K562 (cell line): Measurements from ENCODE around the gene CTF1. TPM values are rescaled to one million over a fixed set of nuclear protein-coding genes. Genes with fewer than 3 reads are reported as not detected.

Source experiments
- BMI1 ChIP-seq: fragments of 150-350 bp; IDR thresholded peaks from 2 replicates; pipeline ENCODE4 v1.6.1; 2014; ENCODE audit warnings: low read length
- CCAR2 ChIP-seq: fragments of 200-400 bp; formaldehyde crosslinking; IDR thresholded peaks from 2 replicates; pipeline ENCODE4 v1.6.1; 2017; ENCODE audit warnings: mild to moderate bottlenecking, low read depth, low read length
- HDGF ChIP-seq: fragments of 450-650 bp; IDR thresholded peaks from 2 replicates; pipeline ENCODE4 v1.6.1; 2016
- KDM5B ChIP-seq: fragments of 200-600 bp; sonication (generic); IDR thresholded peaks from 2 replicates; pipeline ENCODE4 v1.6.1; 2012; ENCODE audit warnings: low read depth, mild to moderate bottlenecking, moderate library complexity, low read length, control low read depth, inconsistent platforms; ENCODE audit not compliant: insufficient replicate concordance
- MEF2A ChIP-seq: IDR thresholded peaks from 2 replicates; pipeline ENCODE4 v1.6.1; 2011; ENCODE audit warnings: low read depth, mild to moderate bottlenecking, low read length, moderate library complexity; ENCODE audit not compliant: control insufficient read depth
- MEF2D ChIP-seq: conservative IDR thresholded peaks from 2 replicates; pipeline ENCODE4 v1.6.1; 2016; ENCODE audit warnings: low read depth, missing genetic modification characterization, missing compliant biosample characterization
- SAFB2 ChIP-seq: fragments of 200-400 bp; formaldehyde crosslinking; IDR thresholded peaks from 2 replicates; pipeline ENCODE4 v1.6.1; 2018; ENCODE audit warnings: borderline replicate concordance, low read length, low read depth, moderate library complexity; ENCODE audit not compliant: severe bottlenecking
- SREBF2 ChIP-seq: sonication (generic); formaldehyde crosslinking; IDR thresholded peaks from 2 replicates; pipeline ENCODE4 v1.4.0; 2020; ENCODE audit warnings: mild to moderate bottlenecking, missing genetic modification reagents
- TAL1 ChIP-seq: fragments of 450-650 bp; IDR thresholded peaks from 2 replicates; pipeline ENCODE4 v1.6.1; 2016; ENCODE audit warnings: mild to moderate bottlenecking
- TSC22D4 ChIP-seq: fragments of 450-650 bp; IDR thresholded peaks from 2 replicates; pipeline ENCODE4 v1.6.1; 2016; ENCODE audit warnings: missing genetic modification characterization, missing biosample characterization, control low read depth
- ZBTB17 ChIP-seq: fragments of 450-650 bp; formaldehyde crosslinking; IDR thresholded peaks from 2 replicates; pipeline ENCODE4 v1.4.0; 2020; ENCODE audit warnings: mild to moderate bottlenecking
- ZHX1 ChIP-seq: fragments of 150-350 bp; conservative IDR thresholded peaks from 2 replicates; pipeline ENCODE4 v1.6.1; 2014; ENCODE audit warnings: low read length
- ZNF280B ChIP-seq: fragments of 250-450 bp; sonication (Bioruptor Pico); IDR thresholded peaks from 2 replicates; pipeline ENCODE4 v1.5.1; 2021; ENCODE audit warnings: mild to moderate bottlenecking
- ZNF589 ChIP-seq: fragments of 200-800 bp; sonication (Bioruptor generic); IDR thresholded peaks from 2 replicates; pipeline ENCODE4 v1.6.1; 2016; ENCODE audit warnings: low read depth, missing genetic modification characterization, missing compliant biosample characterization
- polyA plus RNA-seq, 8 experiments: library from polyadenylated mRNA; depleted of rRNA in 4 of 8; stranded (reverse) in 5 of 8; unstranded in 3 of 8; fragments of >200 nt; fragmentation: Nextera tagmentation in 2 of 8; fragmentation: Illumina TruSeq in 1 of 8; extraction: Ambion mirVana in 2 of 8; extraction: Trizol in 1 of 8; gene quantifications; 2 replicates each; pipeline versions ENCODE4 v1.2.1 to v1.2.3, GENCODE V29; 2011 to 2014; ENCODE audit warnings: inconsistent platforms in 1 of 8, missing spikeins in 1 of 8
- total RNA-seq, 7 experiments: library from RNA; depleted of rRNA in 6 of 7; stranded (reverse); fragments of >200 nt in 6 of 7; fragmentation: Illumina TruSeq in 2 of 7; extraction: Trizol in 2 of 7; gene quantifications; 2 replicates each; pipeline versions ENCODE4 v1.2.1 to v1.2.3, GENCODE V29; 2011 to 2021; ENCODE audit warnings: low replicate concordance in 1 of 7
- TF ChIP-seq, protein P1 (sequence below): fragments of 250-450 bp; sonication (Bioruptor Pico); IDR thresholded peaks from 2 replicates; pipeline ENCODE4 v1.8.0; 2022; ENCODE audit warnings: moderate library complexity, mild to moderate bottlenecking, inconsistent platforms
- TF ChIP-seq, protein P2 (sequence below): sonication (generic); formaldehyde crosslinking; IDR thresholded peaks from 2 replicates; pipeline ENCODE4 v1.8.0; 2022; ENCODE audit warnings: mild to moderate bottlenecking, missing genetic modification reagents, borderline replicate concordance
- TF ChIP-seq, protein P3 (sequence below): fragments of 200-800 bp; sonication (Bioruptor generic); IDR thresholded peaks from 2 replicates; pipeline ENCODE4 v1.6.1; 2017; ENCODE audit warnings: missing genetic modification characterization, missing compliant biosample characterization

Gene CTF1
- total and polyA plus RNA-seq, 9 of the 15 experiments (the other 6 are each of a cell fraction or from before 2014, with no cell fraction given): 0.24 to 2.5 (median 0.44) TPM

GRCh38 chr16:30902029-30902972 lies 5.9 kb downstream of the CTF1 start (continued):
- TF ChIP-seq ZHX1 (no peak), SREBF2 (CRISPR knock-in tag) (no peak), ZNF589 (CRISPR knock-in tag) (peak; percentile 43; the same call in 1 of the 2 replicates), SAFB2 (no peak), MEF2A (0 out of 2 replicates have a peak, but pooled peaks have one; percentile 4), TSC22D4 (no peak), MEF2D (0 out of 2 replicates have a peak, but pooled peaks have one; percentile 1), ZNF280B (CRISPR knock-in tag) (no peak), TAL1 (no peak), ZBTB17 (CRISPR knock-in tag) (no peak), KDM5B (peak; percentile 40), BMI1 (no peak), CCAR2 (no peak), HDGF (0 out of 2 replicates have a peak, but pooled peaks have one; percentile 69)
- TF ChIP-seq, protein P1, sequence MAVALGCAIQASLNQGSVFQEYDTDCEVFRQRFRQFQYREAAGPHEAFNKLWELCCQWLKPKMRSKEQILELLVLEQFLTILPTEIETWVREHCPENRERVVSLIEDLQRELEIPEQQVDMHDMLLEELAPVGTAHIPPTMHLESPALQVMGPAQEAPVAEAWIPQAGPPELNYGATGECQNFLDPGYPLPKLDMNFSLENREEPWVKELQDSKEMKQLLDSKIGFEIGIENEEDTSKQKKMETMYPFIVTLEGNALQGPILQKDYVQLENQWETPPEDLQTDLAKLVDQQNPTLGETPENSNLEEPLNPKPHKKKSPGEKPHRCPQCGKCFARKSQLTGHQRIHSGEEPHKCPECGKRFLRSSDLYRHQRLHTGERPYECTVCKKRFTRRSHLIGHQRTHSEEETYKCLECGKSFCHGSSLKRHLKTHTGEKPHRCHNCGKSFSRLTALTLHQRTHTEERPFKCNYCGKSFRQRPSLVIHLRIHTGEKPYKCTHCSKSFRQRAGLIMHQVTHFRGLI: no peak
- TF ChIP-seq, protein P2, sequence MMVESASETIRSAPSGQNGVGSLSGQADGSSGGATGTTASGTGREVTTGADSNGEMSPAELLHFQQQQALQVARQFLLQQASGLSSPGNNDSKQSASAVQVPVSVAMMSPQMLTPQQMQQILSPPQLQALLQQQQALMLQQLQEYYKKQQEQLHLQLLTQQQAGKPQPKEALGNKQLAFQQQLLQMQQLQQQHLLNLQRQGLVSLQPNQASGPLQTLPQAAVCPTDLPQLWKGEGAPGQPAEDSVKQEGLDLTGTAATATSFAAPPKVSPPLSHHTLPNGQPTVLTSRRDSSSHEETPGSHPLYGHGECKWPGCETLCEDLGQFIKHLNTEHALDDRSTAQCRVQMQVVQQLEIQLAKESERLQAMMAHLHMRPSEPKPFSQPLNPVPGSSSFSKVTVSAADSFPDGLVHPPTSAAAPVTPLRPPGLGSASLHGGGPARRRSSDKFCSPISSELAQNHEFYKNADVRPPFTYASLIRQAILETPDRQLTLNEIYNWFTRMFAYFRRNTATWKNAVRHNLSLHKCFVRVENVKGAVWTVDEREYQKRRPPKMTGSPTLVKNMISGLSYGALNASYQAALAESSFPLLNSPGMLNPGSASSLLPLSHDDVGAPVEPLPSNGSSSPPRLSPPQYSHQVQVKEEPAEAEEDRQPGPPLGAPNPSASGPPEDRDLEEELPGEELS (CRISPR knock-in tag): no peak
- TF ChIP-seq, protein P3, sequence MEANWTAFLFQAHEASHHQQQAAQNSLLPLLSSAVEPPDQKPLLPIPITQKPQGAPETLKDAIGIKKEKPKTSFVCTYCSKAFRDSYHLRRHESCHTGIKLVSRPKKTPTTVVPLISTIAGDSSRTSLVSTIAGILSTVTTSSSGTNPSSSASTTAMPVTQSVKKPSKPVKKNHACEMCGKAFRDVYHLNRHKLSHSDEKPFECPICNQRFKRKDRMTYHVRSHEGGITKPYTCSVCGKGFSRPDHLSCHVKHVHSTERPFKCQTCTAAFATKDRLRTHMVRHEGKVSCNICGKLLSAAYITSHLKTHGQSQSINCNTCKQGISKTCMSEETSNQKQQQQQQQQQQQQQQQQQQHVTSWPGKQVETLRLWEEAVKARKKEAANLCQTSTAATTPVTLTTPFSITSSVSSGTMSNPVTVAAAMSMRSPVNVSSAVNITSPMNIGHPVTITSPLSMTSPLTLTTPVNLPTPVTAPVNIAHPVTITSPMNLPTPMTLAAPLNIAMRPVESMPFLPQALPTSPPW (CRISPR knock-in tag): peak; percentile 91
